BE2C (cell line): Measurements from ENCODE around the gene TMEM273.
"Not testable (repeated sequence)": the region's sequence is repeated elsewhere in the genome, so short reads cannot be mapped to it uniquely, and the experiment has no call there.

Experiments
- DNase-seq: peaks from one replicate; pipeline ENCODE4 v3.0.0-alpha.2; 2020
- H3K27me3 ChIP-seq: fragments of 250-450 bp; sonication (Bioruptor Pico); 2 replicates; pipeline ENCODE4 v1.5.1; 2020; ENCODE audit warnings: mild to moderate bottlenecking
- H3K36me3 ChIP-seq: fragments of 250-450 bp; sonication (Bioruptor Pico); 2 replicates; pipeline ENCODE4 v1.5.1; 2020; ENCODE audit warnings: mild to moderate bottlenecking
- H3K4me1 ChIP-seq: fragments of 250-450 bp; sonication (Bioruptor Pico); 2 replicates; pipeline ENCODE4 v1.5.1; 2020
- H3K4me3 ChIP-seq: 2 replicates; pipeline ENCODE4 v1.5.1; 2011; ENCODE audit warnings: low read depth, low read length
- H3K9me3 ChIP-seq: fragments of 250-450 bp; sonication (Bioruptor Pico); 2 replicates; pipeline ENCODE4 v1.5.1; 2020
- TF ChIP-seq, protein P1 (sequence below): IDR thresholded peaks from 2 replicates; pipeline ENCODE4 v1.5.1; 2012; ENCODE audit warnings: mild to moderate bottlenecking, low read depth, low read length

The TMEM273 gene

GRCh38 chr10:49204119-49204518 is 15.9 kb upstream of the TMEM273 start:
- TF ChIP-seq, protein P1, sequence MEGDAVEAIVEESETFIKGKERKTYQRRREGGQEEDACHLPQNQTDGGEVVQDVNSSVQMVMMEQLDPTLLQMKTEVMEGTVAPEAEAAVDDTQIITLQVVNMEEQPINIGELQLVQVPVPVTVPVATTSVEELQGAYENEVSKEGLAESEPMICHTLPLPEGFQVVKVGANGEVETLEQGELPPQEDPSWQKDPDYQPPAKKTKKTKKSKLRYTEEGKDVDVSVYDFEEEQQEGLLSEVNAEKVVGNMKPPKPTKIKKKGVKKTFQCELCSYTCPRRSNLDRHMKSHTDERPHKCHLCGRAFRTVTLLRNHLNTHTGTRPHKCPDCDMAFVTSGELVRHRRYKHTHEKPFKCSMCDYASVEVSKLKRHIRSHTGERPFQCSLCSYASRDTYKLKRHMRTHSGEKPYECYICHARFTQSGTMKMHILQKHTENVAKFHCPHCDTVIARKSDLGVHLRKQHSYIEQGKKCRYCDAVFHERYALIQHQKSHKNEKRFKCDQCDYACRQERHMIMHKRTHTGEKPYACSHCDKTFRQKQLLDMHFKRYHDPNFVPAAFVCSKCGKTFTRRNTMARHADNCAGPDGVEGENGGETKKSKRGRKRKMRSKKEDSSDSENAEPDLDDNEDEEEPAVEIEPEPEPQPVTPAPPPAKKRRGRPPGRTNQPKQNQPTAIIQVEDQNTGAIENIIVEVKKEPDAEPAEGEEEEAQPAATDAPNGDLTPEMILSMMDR: no peak
- DNase-seq: no peak
- no peak overlapping the region for H3K4me3 ChIP-seq
- H3K9me3 ChIP-seq: no peaks in the 10 kb centered on the region
- no peaks in the 10 kb centered on the region for H3K36me3 ChIP-seq
- no peaks in the 10 kb centered on the region for H3K27me3 ChIP-seq
- no peaks in the 10 kb centered on the region for H3K4me1 ChIP-seq

DNA sequence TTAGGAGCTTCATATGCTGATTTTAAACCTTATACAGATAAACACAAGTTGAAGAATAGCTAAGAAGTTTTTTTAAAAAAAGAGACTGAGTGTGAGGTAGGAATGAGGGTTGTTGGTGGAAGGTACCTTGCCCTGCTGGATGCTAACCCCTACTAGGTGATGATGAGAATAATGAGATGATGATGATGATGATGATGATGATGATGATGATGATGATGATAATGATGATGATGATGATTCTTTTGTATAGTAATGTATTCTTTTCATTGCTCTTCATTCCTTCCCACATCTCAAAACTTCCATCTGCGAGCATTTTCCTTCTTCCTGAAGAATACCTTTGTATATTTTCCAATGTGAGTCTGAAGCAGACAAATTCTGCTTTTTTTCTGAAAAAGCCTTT is 14.1 kb upstream of the TMEM273 start:
- Histone ChIP-seq H3K4me3 (no peak overlapping the region), H3K36me3 (no peaks in the 10 kb centered on the region), H3K27me3 (no peaks in the 10 kb centered on the region), H3K9me3 (no peaks in the 10 kb centered on the region), H3K4me1 (no peaks in the 10 kb centered on the region)
- TF ChIP-seq, protein P1: no peak
- DNase-seq: no peak

- H3K36me3 ChIP-seq: no peaks in the 10 kb centered on the region
- no peaks in the 10 kb centered on the region for H3K9me3 ChIP-seq
- TF ChIP-seq, protein P1: no peak
- no peaks in the 10 kb centered on the region for H3K27me3 ChIP-seq
- H3K4me1 ChIP-seq: no peaks in the 10 kb centered on the region
- no peak overlapping the region for H3K4me3 ChIP-seq
- DNase-seq: no peak
Measured at GRCh38 chr10:49200854-49201253, 12.7 kb upstream of the TMEM273 start.

DNA sequence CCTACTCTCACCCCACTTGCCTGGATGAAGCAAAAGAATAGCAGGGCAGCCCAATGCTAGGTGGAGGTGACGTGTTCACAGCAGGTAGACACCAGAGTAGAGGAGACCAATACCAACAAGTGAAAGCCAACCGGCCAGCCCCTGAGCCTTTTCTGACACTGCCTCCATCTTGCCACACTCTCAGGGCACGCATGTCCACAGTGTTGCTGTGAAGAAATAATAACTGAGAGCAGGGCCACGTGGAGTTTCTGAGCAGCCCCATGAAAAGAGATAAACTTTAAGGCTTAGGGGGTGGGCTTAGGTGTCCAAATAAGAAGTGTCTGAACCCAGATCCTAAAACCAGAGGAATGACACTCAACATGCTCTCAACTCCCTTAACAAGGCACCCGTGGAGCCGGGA is 9.0 kb upstream of the TMEM273 start:
- no peak for DNase-seq
- no peak overlapping the region for H3K4me3 ChIP-seq
- no peaks in the 10 kb centered on the region for H3K4me1 ChIP-seq
- no peaks in the 10 kb centered on the region for H3K9me3 ChIP-seq
- TF ChIP-seq, protein P1: no peak
- H3K27me3 ChIP-seq: no peaks in the 10 kb centered on the region
- H3K36me3 ChIP-seq: no peaks in the 10 kb centered on the region

DNA sequence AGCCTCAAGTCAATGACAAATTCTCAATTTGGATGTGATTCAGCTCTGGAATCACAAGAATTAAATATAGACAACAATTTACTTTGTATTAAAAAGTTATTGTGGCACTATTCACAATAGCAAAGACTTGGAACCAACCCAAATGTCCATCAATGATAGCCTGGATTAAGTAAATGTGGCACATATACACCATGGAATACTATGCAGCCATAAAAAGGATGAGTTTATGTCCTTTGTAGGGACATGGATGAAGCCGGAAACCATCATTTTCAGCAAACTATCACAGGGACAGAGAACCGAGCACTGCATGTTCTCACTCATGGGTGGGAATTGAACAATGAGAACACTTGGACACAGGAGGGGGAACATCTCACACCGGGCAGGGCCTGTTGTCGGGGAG is 7.7 kb upstream of the TMEM273 start:
- H3K27me3 ChIP-seq, H3K9me3 ChIP-seq, H3K4me1 ChIP-seq, DNase-seq, H3K36me3 ChIP-seq, H3K4me3 ChIP-seq: not testable (repeated sequence)

DNA sequence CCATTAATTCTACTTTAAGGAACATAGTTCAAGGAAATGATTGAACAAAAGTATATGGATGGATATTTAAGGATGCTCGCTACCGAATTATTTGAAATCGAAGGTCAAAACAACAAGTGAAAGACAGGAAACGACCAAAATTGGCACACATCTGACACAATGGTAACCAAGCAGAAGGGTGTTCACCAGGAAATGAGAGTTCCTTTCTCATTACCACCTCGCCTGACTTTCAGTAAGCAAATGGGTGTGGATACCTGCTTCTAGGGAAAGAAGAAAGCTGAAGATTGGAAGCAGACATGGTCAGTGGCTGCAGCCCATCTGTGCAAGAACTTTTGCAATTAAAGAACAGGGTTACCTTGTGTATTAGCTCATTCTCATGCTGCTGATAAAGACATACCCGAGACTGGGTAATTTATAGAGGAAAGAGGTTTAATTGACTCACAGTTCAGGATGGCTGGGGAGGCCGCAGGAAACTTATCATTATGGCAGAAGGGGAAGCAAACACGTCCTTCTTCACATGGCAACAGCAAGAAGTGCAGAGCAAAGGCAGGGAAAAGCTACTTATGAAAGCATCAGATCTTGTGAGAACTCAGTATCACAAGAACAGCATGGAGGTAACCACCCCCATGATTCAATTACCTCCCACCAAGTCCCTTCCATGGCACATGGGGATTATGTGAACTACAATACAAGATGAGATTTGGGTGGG is 6.2 kb upstream of the TMEM273 start:
- DNase-seq: no peak
- Histone ChIP-seq H3K4me1 (no peaks in the 10 kb centered on the region), H3K36me3 (no peaks in the 10 kb centered on the region), H3K9me3 (no peaks in the 10 kb centered on the region), H3K27me3 (no peaks in the 10 kb centered on the region), H3K4me3 (no peak overlapping the region)
- TF ChIP-seq, protein P1: no peak
